HL-60 (cell line): ENCODE data around the gene NEK10.

Source experiments
- POLR2AphosphoS5 ChIP-seq: IDR thresholded peaks from 2 replicates; pipeline ENCODE4 v1.6.1; 2012; ENCODE audit warnings: low read depth
- SPI1 ChIP-seq: IDR thresholded peaks from 2 replicates; pipeline ENCODE4 v1.6.1; 2012; ENCODE audit warnings: low read depth, mild to moderate bottlenecking, borderline replicate concordance
- TF ChIP-seq, protein P1 (sequence below): IDR thresholded peaks from one replicate; pipeline ENCODE4 v1.5.1; 2011; ENCODE audit warnings: low read length, control low read depth, inconsistent platforms; ENCODE audit not compliant: insufficient read depth
- TF ChIP-seq, protein P2 (sequence below): IDR thresholded peaks from 2 replicates; pipeline ENCODE4 v1.6.1; 2012; ENCODE audit warnings: low read depth; ENCODE audit not compliant: insufficient replicate concordance

DNA sequence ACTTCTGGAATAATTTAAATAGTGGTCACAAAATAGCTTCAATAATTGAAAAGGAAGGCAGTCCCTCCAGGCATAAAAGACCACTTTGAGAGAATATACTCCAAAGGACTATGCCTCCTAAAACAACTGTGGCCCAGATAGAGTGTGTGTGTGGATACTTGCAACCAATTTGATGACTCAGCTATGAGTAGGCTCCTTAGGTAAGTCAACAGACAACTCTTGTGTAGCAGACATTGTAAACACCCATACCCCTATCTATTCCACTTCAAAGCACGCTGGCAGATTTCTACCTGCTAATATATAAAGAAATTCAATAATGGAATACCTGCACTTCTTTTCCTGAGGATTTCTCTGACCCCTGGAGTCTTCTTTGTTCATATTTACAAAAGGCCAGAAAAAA, 254.5 kb downstream of the NEK10 start:
- TF ChIP-seq, protein P1, sequence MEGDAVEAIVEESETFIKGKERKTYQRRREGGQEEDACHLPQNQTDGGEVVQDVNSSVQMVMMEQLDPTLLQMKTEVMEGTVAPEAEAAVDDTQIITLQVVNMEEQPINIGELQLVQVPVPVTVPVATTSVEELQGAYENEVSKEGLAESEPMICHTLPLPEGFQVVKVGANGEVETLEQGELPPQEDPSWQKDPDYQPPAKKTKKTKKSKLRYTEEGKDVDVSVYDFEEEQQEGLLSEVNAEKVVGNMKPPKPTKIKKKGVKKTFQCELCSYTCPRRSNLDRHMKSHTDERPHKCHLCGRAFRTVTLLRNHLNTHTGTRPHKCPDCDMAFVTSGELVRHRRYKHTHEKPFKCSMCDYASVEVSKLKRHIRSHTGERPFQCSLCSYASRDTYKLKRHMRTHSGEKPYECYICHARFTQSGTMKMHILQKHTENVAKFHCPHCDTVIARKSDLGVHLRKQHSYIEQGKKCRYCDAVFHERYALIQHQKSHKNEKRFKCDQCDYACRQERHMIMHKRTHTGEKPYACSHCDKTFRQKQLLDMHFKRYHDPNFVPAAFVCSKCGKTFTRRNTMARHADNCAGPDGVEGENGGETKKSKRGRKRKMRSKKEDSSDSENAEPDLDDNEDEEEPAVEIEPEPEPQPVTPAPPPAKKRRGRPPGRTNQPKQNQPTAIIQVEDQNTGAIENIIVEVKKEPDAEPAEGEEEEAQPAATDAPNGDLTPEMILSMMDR, result no peak
- TF ChIP-seq POLR2AphosphoS5 (no peak), SPI1 (no peak)
- TF ChIP-seq, protein P2, sequence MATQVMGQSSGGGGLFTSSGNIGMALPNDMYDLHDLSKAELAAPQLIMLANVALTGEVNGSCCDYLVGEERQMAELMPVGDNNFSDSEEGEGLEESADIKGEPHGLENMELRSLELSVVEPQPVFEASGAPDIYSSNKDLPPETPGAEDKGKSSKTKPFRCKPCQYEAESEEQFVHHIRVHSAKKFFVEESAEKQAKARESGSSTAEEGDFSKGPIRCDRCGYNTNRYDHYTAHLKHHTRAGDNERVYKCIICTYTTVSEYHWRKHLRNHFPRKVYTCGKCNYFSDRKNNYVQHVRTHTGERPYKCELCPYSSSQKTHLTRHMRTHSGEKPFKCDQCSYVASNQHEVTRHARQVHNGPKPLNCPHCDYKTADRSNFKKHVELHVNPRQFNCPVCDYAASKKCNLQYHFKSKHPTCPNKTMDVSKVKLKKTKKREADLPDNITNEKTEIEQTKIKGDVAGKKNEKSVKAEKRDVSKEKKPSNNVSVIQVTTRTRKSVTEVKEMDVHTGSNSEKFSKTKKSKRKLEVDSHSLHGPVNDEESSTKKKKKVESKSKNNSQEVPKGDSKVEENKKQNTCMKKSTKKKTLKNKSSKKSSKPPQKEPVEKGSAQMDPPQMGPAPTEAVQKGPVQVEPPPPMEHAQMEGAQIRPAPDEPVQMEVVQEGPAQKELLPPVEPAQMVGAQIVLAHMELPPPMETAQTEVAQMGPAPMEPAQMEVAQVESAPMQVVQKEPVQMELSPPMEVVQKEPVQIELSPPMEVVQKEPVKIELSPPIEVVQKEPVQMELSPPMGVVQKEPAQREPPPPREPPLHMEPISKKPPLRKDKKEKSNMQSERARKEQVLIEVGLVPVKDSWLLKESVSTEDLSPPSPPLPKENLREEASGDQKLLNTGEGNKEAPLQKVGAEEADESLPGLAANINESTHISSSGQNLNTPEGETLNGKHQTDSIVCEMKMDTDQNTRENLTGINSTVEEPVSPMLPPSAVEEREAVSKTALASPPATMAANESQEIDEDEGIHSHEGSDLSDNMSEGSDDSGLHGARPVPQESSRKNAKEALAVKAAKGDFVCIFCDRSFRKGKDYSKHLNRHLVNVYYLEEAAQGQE, result no peak
